OCI-LY7 (cell line): ENCODE measurements around the gene GMEB2.

Source experiments
- CTCF ChIP-seq: fragments of 200-600 bp; sonication (generic); conservative IDR thresholded peaks from 2 replicates; pipeline ENCODE4 v1.5.1; 2014; ENCODE audit warnings: mild to moderate bottlenecking, antibody characterized with exemption, low read length, moderate library complexity, mixed read lengths
- EZH2phosphoT487 ChIP-seq: fragments of 200-600 bp; sonication (generic); IDR thresholded peaks from 2 replicates; pipeline ENCODE4 v1.6.1; 2018; ENCODE audit warnings: low read depth, borderline replicate concordance, mild to moderate bottlenecking, mixed run types, antibody characterized with exemption, low read length, moderate library complexity, mixed read lengths

GRCh38 chr20:63596423-63596822 is 30.5 kb downstream of the GMEB2 start:
- TF ChIP-seq EZH2phosphoT487 (no peak), CTCF (no peak)
